ENCODE data around the gene MRPL14. TPM values are rescaled to one million over a fixed set of nuclear protein-coding genes. Genes with fewer than 3 reads are reported as not detected.

The MRPL14 gene
- total and polyA plus RNA-seq, 3 donors from 2014 or later: 47.6 to 86.5 (median 53.5) TPM

- no peak overlapping the region for H3K4me3 ChIP-seq
- H3K9me3 ChIP-seq: no peaks in the 10 kb centered on the region
- H3K27me3 ChIP-seq: no peaks in the 10 kb centered on the region
- peak; percentile 70 for DNase-seq
- intact Hi-C loops (cut with DNase I; ENCODE audit: low total_unique reads): no loop called here
- peak overlapping the region in 1 of 2 donors; percentile 47 for H3K27ac ChIP-seq
- 41 to 44% methylated on average over 4 to 9 of the region's 9 CpGs for WGBS, 2 donors
- no peaks in the 10 kb centered on the region for H3K36me3 ChIP-seq (ENCODE audit: low read depth, missing control alignments)
- TF ChIP-seq, protein P1, sequence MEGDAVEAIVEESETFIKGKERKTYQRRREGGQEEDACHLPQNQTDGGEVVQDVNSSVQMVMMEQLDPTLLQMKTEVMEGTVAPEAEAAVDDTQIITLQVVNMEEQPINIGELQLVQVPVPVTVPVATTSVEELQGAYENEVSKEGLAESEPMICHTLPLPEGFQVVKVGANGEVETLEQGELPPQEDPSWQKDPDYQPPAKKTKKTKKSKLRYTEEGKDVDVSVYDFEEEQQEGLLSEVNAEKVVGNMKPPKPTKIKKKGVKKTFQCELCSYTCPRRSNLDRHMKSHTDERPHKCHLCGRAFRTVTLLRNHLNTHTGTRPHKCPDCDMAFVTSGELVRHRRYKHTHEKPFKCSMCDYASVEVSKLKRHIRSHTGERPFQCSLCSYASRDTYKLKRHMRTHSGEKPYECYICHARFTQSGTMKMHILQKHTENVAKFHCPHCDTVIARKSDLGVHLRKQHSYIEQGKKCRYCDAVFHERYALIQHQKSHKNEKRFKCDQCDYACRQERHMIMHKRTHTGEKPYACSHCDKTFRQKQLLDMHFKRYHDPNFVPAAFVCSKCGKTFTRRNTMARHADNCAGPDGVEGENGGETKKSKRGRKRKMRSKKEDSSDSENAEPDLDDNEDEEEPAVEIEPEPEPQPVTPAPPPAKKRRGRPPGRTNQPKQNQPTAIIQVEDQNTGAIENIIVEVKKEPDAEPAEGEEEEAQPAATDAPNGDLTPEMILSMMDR (IDR thresholded peaks at IDR 0.05): no peak
- no peak for TF ChIP-seq POLR2A (IDR thresholded peaks at IDR 0.05)
- peaks cover 17% of the 10 kb centered on the region for H3K4me1 ChIP-seq
These were observed 6.0 kb upstream of the MRPL14 start for GRCh38 chr6:44133003-44133931.

DNA sequence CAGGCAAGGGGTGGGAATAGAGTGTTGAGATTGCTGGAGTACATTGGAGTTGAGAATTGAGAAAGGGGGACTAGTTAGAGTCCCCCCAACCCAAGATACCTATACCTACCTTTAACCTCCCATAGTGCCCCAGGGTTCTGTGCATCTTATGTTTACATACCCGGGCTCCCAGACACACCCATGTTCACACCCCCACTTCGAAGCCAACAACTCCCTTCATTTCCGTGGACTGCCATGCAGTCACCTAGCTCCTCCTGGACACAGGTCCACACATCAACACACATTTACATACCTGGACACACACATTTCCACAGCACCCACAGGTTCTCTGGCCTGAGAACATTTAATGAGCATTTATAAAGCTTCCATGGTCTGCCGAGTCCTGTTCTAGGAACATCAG, 5.2 kb upstream of the MRPL14 start:
- no peaks in the 10 kb centered on the region for H3K27me3 ChIP-seq
- WGBS, 2 donors: 86 to 94% methylated on average over 4 of the region's 4 CpGs

GRCh38 chr6:44131892-44132291, 4.6 kb upstream of the MRPL14 start:
- Histone ChIP-seq H3K27me3 (no peaks in the 10 kb centered on the region), H3K4me1 (peaks cover 17% of the 10 kb centered on the region), H3K9me3 (no peaks in the 10 kb centered on the region), H3K36me3 (ENCODE audit: low read depth, missing control alignments) (no peaks in the 10 kb centered on the region), H3K4me3 (no peak overlapping the region), H3K27ac (no peak overlapping the region)
- TF ChIP-seq POLR2A (IDR thresholded peaks at IDR 0.05): no peak
- TF ChIP-seq, protein P1 (IDR thresholded peaks at IDR 0.05): no peak
- 80 to 100% methylated on average over 2 of the region's 2 CpGs for WGBS, 2 donors
- intact Hi-C loops (cut with DNase I; ENCODE audit: low total_unique reads): no loop called here
- DNase-seq: no peak

More for the DNA sequence above, 5.2 kb upstream of the MRPL14 start:
- Histone ChIP-seq H3K27ac (no peak overlapping the region), H3K36me3 (ENCODE audit: low read depth, missing control alignments) (no peaks in the 10 kb centered on the region), H3K9me3 (no peaks in the 10 kb centered on the region), H3K4me1 (peaks cover 17% of the 10 kb centered on the region), H3K4me3 (no peak overlapping the region)
- intact Hi-C loops (cut with DNase I; ENCODE audit: low total_unique reads): no loop called here
- no peak for DNase-seq
- TF ChIP-seq, protein P1 (IDR thresholded peaks at IDR 0.05): no peak
- no peak for TF ChIP-seq POLR2A (IDR thresholded peaks at IDR 0.05)

GRCh38 chr6:44129841-44130322, 2.6 kb upstream of the MRPL14 start:
- Histone ChIP-seq H3K27ac (no peak overlapping the region), H3K27me3 (no peaks in the 10 kb centered on the region), H3K4me3 (no peak overlapping the region), H3K4me1 (peaks cover 25% of the 10 kb centered on the region), H3K36me3 (ENCODE audit: low read depth, missing control alignments) (no peaks in the 10 kb centered on the region), H3K9me3 (no peaks in the 10 kb centered on the region)
- 55 to 56% methylated on average over 2 of the region's 2 CpGs for WGBS, 2 donors
- DNase-seq: peak; percentile 75
- intact Hi-C loops (cut with DNase I; ENCODE audit: low total_unique reads): no loop called here
- TF ChIP-seq, protein P1 (IDR thresholded peaks at IDR 0.05): no peak
- no peak for TF ChIP-seq POLR2A (IDR thresholded peaks at IDR 0.05)

Data from testis (tissue), 3 donors.